Muscle of arm (tissue), 12 donors: Measurements from ENCODE around the gene MAGI2. TPM values are rescaled to one million over a fixed set of nuclear protein-coding genes. Genes with fewer than 3 reads are reported as not detected.
A peak's percentile ranks its signal among the peaks of the same experiment; 100 is the strongest.
"Not testable (repeated sequence)": the region's sequence is repeated elsewhere in the genome, so short reads cannot be mapped to it uniquely, and the experiment has no call there.

ENCODE experiments used
- DNase-seq: peaks from one replicate; pipeline ENCODE4 v3.0.0-alpha.2; 2013
- polyA plus RNA-seq, 12 donors: library from polyadenylated mRNA; unstranded; fragments of 120-200 nt; gene quantifications; one replicate each; pipeline ENCODE4 v1.2.1, GENCODE V29; 2013; ENCODE audit not compliant: insufficient read length in 12 of 12

Gene MAGI2
- polyA plus RNA-seq, 12 donors, result 4.4 to 8.6 (median 6.4) TPM; not detected in 1

- DNase-seq, result no peak
Measured at GRCh38 chr7:78359836-78360235, 1093.6 kb downstream of the MAGI2 start.

- no peak for DNase-seq
Measured at GRCh38 chr7:78357709-78358108, 1095.8 kb downstream of the MAGI2 start.

GRCh38 chr7:78355834-78356233 is 1097.6 kb downstream of the MAGI2 start:
- no peak for DNase-seq

GRCh38 chr7:78350926-78351325 is 1102.5 kb downstream of the MAGI2 start:
- DNase-seq, result no peak

- DNase-seq, result no peak
Measured at GRCh38 chr7:78350391-78350790, 1103.1 kb downstream of the MAGI2 start.

- DNase-seq, result no peak
Measured at GRCh38 chr7:78346827-78347226, 1106.6 kb downstream of the MAGI2 start.

GRCh38 chr7:78345979-78346378 is 1107.5 kb downstream of the MAGI2 start:
- DNase-seq, result no peak

GRCh38 chr7:78345293-78345911 is 1108.1 kb downstream of the MAGI2 start:
- no peak for DNase-seq

- no peak for DNase-seq
Measured at GRCh38 chr7:78334426-78334825, 1119.0 kb downstream of the MAGI2 start.

- DNase-seq, result no peak
Measured at GRCh38 chr7:78333530-78334425, 1119.7 kb downstream of the MAGI2 start.

GRCh38 chr7:78329001-78329655 is 1124.3 kb downstream of the MAGI2 start:
- DNase-seq, result no peak

GRCh38 chr7:78327718-78328117 is 1125.7 kb downstream of the MAGI2 start:
- DNase-seq, result no peak

- peak; percentile 15 for DNase-seq
Measured at GRCh38 chr7:78326876-78327275, 1126.6 kb downstream of the MAGI2 start.

GRCh38 chr7:78326189-78326588 is 1127.3 kb downstream of the MAGI2 start:
- DNase-seq, result no peak

- DNase-seq, result no peak
Measured at GRCh38 chr7:78323118-78323517, 1130.3 kb downstream of the MAGI2 start.

- not testable (repeated sequence) for DNase-seq
Measured at GRCh38 chr7:78322231-78322630, 1131.2 kb downstream of the MAGI2 start.

- DNase-seq, result no peak
Measured at GRCh38 chr7:78317371-78317770, 1136.1 kb downstream of the MAGI2 start.

GRCh38 chr7:78316110-78316509 is 1137.4 kb downstream of the MAGI2 start:
- DNase-seq, result no peak

- no peak for DNase-seq
Measured at GRCh38 chr7:78315119-78315518, 1138.3 kb downstream of the MAGI2 start.

GRCh38 chr7:78311181-78311580 is 1142.3 kb downstream of the MAGI2 start:
- DNase-seq, result no peak

- no peak for DNase-seq
Measured at GRCh38 chr7:78307892-78308291, 1145.6 kb downstream of the MAGI2 start.

GRCh38 chr7:78306634-78307033 is 1146.8 kb downstream of the MAGI2 start:
- no peak for DNase-seq

- no peak for DNase-seq
Measured at GRCh38 chr7:78301407-78301806, 1152.1 kb downstream of the MAGI2 start.
